Mucosa of stomach (tissue), 1 donor: ENCODE measurements around the gene CHDH.

ENCODE experiments used
- H3K27me3 ChIP-seq: one replicate; pipeline ENCODE4 v1.7.0; 2013; ENCODE audit warnings: mild to moderate bottlenecking, low read length; ENCODE audit not compliant: control insufficient read depth, insufficient read depth
- H3K36me3 ChIP-seq: one replicate; pipeline ENCODE4 v1.7.0; 2013; ENCODE audit warnings: low read length; ENCODE audit not compliant: control insufficient read depth, insufficient read depth
- H3K4me1 ChIP-seq: one replicate; pipeline ENCODE4 v1.7.0; 2013; ENCODE audit warnings: mild to moderate bottlenecking, low read length; ENCODE audit not compliant: control insufficient read depth, insufficient read depth
- H3K4me3 ChIP-seq: one replicate; pipeline ENCODE4 v1.7.0; 2013; ENCODE audit warnings: low read length
- H3K9ac ChIP-seq: one replicate; pipeline ENCODE4 v1.7.0; 2013; ENCODE audit warnings: mild to moderate bottlenecking, low read length, moderate library complexity
- H3K9me3 ChIP-seq: one replicate; pipeline ENCODE4 v1.7.0; 2013; ENCODE audit warnings: mild to moderate bottlenecking, low read length, moderate library complexity; ENCODE audit not compliant: control insufficient read depth
- donor health status: Pancreatic carcinoma.

Gene CHDH

DNA sequence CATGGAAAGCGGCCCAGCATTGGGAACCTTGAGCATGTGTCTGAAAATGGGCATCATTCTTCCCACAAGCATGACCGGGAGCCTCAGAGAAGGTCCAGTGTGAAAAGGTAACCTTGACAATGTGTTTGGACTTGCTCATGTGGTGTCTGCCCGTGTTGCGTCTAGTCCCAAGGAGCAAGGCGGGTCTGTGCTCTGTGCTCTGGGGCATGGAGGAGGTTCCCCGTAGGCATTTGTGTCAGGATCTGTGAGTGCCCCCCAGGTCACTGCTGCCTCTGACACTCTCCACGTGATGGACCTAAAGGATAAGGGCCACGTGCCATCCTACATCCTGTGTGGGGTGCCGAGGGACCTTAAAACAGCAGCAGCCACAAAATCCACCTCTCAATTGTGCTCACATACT is 44.9 kb downstream of the CHDH start:
- Histone ChIP-seq H3K36me3 (no peaks in the 10 kb centered on the region), H3K4me3 (no peak overlapping the region), H3K9ac (no peak overlapping the region), H3K4me1 (no peaks in the 10 kb centered on the region), H3K27me3 (no peaks in the 10 kb centered on the region), H3K9me3 (no peaks in the 10 kb centered on the region)

DNA sequence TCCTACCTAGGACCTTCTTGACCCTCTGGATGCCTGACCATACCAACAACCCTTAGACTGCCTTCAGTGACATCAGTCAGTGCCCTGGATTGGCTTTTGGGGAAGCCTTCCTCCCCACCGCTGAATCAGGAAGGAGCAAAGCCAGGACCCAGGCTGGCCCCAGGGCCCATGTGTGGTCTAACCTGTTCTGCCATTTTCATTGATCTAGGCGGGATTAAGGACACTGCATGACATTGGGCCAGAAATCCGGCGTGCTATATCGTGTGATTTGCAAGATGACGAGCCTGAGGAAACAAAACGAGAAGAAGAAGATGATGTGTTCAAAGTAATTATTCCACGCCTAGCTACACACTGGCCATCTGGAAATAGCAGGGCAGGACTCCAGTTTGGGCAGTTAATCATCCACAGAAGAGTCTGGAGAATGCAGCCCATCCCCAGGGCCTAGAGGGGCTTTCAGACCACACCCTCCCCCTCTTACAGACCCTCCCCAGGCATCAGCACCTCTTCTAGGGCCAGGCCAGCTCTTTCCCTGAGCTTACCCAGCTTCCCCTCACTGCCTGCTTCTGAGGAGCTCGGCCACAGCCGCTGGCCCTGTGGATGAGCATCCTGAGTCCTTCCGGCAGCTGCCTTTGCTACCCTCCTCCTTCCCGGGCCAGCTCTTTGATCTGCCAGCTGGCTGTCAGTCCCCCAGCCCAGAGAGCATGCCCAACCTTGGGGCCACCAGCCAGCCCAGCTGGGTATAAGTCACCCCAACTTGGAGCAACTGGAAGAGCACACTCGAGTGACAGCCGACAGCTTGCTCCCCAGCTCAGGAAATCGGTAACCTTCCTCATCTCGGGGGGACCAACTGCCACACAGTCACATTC is 45.9 kb downstream of the CHDH start:
- Histone ChIP-seq H3K9me3 (no peaks in the 10 kb centered on the region), H3K4me1 (no peaks in the 10 kb centered on the region), H3K27me3 (peaks cover 3% of the 10 kb centered on the region), H3K36me3 (no peaks in the 10 kb centered on the region), H3K9ac (no peak overlapping the region), H3K4me3 (no peak overlapping the region)

DNA sequence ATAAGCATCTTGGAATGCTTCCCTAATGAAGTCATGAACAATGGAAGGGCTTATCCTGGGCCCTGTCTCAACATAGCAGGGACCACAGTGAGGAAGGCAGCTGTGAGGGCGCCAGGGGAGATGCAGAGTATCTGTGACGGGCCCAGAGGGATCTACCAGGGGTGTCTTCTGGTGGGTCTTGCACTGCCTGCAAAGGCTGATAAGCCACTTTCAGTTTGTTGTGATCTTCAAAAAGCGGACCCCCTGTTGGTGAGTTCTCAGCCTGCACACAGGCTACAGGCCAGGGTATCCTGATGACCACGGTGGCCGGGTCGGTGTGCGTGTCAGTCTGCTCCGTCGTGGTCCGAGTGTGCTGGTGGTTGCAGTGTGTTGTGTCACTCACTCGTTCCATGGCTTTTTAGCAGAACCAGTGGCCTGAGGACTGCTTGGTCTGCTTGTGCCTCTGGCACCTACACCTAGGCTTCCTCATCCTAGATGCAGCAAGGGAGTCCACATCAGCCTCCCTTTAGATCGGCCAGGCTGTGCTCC is 46.8 kb downstream of the CHDH start:
- Histone ChIP-seq H3K4me3 (no peak overlapping the region), H3K4me1 (no peaks in the 10 kb centered on the region), H3K9ac (no peak overlapping the region), H3K36me3 (no peaks in the 10 kb centered on the region), H3K9me3 (no peaks in the 10 kb centered on the region), H3K27me3 (peaks cover 3% of the 10 kb centered on the region)

DNA sequence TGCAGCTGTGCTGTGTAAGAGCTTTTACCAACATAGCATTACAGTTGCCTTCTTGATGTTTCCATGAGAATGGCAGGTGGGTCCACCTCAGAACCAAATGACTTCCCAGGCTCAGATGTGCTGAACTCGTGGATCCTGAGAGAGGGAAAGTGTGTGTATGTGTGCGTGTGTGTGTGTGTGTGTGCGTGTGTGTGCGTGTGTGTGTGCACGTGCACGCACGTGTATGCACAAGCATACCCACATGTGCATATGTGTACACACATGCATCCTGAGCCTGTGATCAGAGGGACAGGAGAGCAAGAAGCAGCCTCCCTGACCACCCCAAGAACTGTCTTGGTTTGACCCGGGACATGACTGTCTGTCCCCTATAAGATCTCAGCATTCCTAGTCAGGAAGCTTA is 48.1 kb downstream of the CHDH start:
- Histone ChIP-seq H3K4me3 (no peak overlapping the region), H3K36me3 (no peaks in the 10 kb centered on the region), H3K27me3 (peaks cover 3% of the 10 kb centered on the region), H3K9me3 (no peaks in the 10 kb centered on the region), H3K9ac (no peak overlapping the region), H3K4me1 (no peaks in the 10 kb centered on the region)

DNA sequence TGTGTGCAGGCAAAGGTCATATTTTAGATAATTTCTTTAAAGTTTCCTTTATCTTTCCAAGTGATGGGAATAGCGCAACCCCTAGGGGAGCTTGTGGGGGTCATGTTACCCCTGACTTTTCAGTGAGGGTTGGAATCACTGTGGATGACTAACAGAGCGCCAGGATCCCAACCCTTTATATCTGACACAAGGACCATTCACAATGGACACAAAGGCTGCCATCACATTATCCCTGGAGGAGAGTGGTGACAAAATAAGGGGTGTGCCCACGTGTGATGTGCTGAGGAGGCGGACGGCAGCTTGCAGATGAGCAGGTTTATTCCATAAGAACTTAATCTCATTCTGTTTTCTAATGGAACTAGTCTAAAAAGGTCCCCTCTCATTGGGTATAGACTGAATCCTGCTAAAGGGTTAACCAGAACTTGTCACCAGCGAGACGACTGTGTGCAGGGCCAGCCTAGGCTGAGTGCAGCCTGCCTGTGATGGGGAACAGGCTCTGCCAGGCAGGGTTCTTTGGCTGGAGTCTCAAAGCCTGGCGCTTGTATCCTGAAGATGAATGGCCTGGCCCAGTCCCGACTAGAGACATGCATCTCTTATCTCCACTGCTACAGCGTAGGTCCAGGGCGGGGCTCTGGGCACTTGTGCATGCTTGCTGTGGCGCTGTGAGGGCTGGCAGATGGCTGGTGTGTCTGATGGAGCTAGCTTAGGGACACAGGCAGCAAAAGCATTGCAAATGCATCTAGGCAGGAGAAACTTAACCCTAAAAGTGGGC is 50.2 kb downstream of the CHDH start:
- H3K4me1 ChIP-seq = no peaks in the 10 kb centered on the region
- no peak overlapping the region for H3K4me3 ChIP-seq
- no peaks in the 10 kb centered on the region for H3K36me3 ChIP-seq
- H3K9me3 ChIP-seq = no peaks in the 10 kb centered on the region
- peaks cover 3% of the 10 kb centered on the region for H3K27me3 ChIP-seq
- H3K9ac ChIP-seq = no peak overlapping the region

DNA sequence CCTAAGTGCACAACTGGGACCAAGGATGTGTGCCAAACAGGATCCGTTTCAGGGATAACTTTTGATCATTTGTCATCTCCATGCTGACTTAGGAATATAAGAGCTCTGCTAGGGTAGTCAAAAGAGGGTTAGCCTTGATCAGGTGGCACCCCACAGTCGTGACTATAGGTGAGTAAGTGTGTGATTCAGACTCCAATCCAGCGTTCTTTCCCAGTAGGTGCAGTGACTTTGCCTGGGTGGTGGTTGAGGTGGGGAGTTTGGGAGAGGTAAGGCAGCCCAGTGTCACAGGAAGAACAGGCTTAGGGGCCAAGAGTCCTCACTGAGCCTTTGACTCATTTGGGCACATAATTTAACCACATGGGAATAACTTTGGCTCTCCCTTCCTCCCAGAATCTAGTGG is 51.0 kb downstream of the CHDH start:
- no peaks in the 10 kb centered on the region for H3K36me3 ChIP-seq
- peaks cover 3% of the 10 kb centered on the region for H3K27me3 ChIP-seq
- no peak overlapping the region for H3K9ac ChIP-seq

DNA sequence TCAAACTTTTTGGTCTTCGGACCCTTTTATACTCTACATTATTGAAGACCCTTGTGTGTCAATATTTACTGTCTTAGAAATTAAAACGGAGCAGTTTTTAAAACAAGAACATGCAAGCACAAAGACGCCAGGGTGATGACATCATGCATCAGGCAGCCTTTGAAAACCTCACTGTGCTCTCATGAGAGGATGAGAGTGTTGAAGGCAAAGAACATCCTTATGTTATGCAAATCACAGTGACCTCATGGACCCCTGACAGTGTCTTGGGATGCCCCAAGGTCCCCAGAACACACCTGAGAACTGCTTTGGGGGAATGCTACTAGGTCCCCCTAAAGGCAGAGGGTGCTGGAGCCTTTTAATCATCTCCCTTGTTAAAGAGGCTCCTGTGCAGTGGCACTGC is 51.6 kb downstream of the CHDH start:
- Histone ChIP-seq H3K27me3 (peaks cover 3% of the 10 kb centered on the region), H3K4me3 (no peak overlapping the region), H3K9me3 (no peaks in the 10 kb centered on the region), H3K36me3 (no peaks in the 10 kb centered on the region), H3K9ac (no peak overlapping the region), H3K4me1 (no peaks in the 10 kb centered on the region)

More for the DNA sequence above, 51.0 kb downstream of the CHDH start:
- H3K4me1 ChIP-seq = no peaks in the 10 kb centered on the region
- H3K9me3 ChIP-seq = no peaks in the 10 kb centered on the region
- no peak overlapping the region for H3K4me3 ChIP-seq

DNA sequence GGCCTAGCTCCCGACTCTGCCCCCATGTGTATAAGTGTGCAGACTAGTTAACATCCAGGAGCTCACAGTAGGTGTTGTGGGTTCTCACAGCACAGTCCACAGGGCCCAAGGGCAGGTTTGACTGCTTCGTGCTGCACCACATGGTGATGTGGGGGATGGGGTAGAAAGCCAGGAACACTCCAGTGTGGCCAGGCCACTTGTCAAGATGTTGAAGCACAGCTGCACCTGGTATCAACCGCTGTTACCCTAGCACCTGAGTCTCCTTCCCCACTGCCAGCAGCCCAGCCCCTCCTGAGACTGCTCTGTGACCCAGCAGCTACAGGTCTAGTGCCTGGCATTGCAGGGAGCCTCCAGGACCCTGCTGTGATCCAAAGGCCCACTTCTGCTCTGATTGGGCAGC is 53.4 kb downstream of the CHDH start:
- Histone ChIP-seq H3K4me1 (no peaks in the 10 kb centered on the region), H3K9me3 (no peaks in the 10 kb centered on the region), H3K9ac (no peak overlapping the region), H3K27me3 (peaks cover 3% of the 10 kb centered on the region), H3K36me3 (no peaks in the 10 kb centered on the region), H3K4me3 (no peak overlapping the region)

DNA sequence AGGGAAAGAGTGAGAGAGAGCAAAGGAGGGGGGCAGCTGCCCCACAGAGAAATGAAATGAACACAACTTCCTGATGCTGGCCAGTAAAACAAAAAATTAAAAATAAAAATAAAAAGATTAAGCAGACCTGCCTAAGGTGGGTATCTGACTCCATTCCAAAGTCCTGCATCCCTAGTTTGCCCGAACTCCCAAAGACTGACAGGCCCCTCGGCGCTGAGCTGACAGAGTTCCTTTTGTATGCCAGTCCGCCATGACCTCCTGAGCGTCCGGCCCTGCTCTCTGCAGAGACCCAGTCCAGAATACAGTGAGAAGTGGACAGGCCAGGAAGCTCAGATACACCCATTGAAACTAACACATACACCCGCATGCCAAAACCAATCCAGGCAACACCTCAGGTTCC is 54.9 kb downstream of the CHDH start:
- Histone ChIP-seq H3K4me3 (no peak overlapping the region), H3K9ac (no peak overlapping the region), H3K4me1 (no peaks in the 10 kb centered on the region), H3K36me3 (no peaks in the 10 kb centered on the region), H3K9me3 (no peaks in the 10 kb centered on the region), H3K27me3 (peaks cover 3% of the 10 kb centered on the region)

DNA sequence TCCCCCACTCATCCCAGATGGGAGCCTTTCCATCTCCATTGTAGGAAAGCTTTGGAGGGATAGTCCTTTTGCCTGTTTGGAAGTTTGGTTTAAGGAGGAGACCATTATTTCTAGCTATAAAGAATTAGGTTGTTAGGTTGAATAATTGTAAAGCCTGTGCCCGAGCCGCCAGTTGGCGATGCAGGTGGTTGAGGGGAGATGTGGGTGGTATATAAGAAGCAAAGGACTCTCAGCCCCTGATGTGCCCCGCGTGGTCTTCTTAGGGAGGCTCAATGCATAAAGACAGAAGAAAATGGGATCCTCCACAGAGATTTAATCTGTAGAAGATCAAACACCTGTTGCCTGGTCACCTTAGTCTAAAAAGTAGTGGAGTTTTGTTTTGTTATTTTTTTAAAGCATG is 55.7 kb downstream of the CHDH start:
- H3K36me3 ChIP-seq = no peaks in the 10 kb centered on the region
- H3K27me3 ChIP-seq = no peaks in the 10 kb centered on the region
- H3K4me1 ChIP-seq = no peaks in the 10 kb centered on the region
- H3K9ac ChIP-seq = no peak overlapping the region
- H3K9me3 ChIP-seq = no peaks in the 10 kb centered on the region
- no peak overlapping the region for H3K4me3 ChIP-seq

DNA sequence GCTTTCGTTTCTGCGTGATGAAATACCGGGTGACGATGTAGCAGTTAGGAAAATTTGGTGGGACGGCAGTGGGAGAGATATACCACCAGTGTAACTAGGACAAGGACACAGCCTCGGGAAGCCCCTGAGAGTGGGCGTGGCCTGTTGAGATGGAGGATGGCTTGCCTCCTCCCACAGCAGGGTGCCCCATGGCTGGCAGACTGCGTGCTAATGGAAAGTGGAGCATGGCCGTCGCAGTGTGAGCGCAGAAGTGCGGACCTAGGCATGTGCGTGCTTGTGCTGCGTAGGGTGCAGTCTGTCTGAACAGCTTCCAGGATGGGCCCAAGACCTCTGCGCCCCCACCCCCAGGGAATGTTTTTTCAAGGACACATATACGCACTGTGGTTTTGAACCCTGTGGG is 56.8 kb downstream of the CHDH start:
- H3K4me1 ChIP-seq = no peaks in the 10 kb centered on the region
- H3K9ac ChIP-seq = no peak overlapping the region
- no peak overlapping the region for H3K4me3 ChIP-seq
- no peaks in the 10 kb centered on the region for H3K36me3 ChIP-seq
- no peaks in the 10 kb centered on the region for H3K27me3 ChIP-seq
- H3K9me3 ChIP-seq = no peaks in the 10 kb centered on the region

DNA sequence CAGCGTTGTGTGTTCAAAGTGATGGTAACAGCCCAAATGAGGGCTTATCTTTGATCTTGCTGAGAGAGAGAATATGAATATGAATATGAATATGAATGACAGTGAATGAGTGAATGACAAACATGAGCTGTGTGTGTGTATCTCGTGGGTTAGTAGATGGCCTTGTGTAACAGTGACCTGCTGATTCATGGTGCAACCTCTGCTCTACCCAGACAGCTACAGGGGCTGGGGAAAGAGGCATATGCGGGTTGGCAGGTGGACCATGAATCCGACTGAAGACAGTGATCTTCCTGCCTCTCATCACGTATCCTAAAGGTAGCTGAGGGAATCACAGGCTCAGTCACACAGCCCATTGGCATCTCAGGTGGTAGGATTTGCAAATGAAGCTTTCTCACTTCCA is 58.2 kb downstream of the CHDH start:
- Histone ChIP-seq H3K9me3 (no peaks in the 10 kb centered on the region), H3K9ac (no peak overlapping the region), H3K4me1 (no peaks in the 10 kb centered on the region), H3K27me3 (no peaks in the 10 kb centered on the region), H3K4me3 (no peak overlapping the region), H3K36me3 (no peaks in the 10 kb centered on the region)
